Measurements from ENCODE around the gene GLE1.
"Not testable (repeated sequence)": the region's sequence is repeated elsewhere in the genome, so short reads cannot be mapped to it uniquely, and the experiment has no call there.

The GLE1 gene

DNA sequence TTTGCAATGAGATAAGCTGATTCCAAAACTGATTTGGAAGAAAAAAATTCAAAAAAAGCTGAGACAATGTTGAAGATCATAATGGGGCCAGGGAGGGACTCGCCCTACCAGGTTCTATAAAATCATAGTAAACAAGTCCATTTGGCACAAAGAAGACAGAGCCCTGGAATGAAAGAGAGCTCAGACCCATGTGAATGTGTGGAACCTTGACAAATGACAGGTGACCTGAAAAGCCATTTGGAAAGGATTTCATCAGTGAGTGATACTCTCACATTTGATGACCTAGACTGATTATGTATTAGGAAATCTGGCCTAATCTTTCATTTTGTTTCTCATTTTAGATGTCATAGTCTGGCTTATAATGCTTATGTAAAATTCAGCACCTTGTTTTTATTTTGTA is 74.7 kb downstream of the GLE1 start:
- no peak for DNase-seq (ENCODE audit: low read depth)
- H3K4me3 ChIP-seq (ENCODE audit: low read depth, low read length), result no peak overlapping the region
- no peak for TF ChIP-seq MAX (IDR thresholded peaks at IDR 0.05; ENCODE audit: low read depth, low read length)
- no peak for TF ChIP-seq POLR2A (IDR thresholded peaks at IDR 0.05; ENCODE audit: extremely low read depth, insufficient read length)
- TF ChIP-seq, protein P1, sequence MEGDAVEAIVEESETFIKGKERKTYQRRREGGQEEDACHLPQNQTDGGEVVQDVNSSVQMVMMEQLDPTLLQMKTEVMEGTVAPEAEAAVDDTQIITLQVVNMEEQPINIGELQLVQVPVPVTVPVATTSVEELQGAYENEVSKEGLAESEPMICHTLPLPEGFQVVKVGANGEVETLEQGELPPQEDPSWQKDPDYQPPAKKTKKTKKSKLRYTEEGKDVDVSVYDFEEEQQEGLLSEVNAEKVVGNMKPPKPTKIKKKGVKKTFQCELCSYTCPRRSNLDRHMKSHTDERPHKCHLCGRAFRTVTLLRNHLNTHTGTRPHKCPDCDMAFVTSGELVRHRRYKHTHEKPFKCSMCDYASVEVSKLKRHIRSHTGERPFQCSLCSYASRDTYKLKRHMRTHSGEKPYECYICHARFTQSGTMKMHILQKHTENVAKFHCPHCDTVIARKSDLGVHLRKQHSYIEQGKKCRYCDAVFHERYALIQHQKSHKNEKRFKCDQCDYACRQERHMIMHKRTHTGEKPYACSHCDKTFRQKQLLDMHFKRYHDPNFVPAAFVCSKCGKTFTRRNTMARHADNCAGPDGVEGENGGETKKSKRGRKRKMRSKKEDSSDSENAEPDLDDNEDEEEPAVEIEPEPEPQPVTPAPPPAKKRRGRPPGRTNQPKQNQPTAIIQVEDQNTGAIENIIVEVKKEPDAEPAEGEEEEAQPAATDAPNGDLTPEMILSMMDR (IDR thresholded peaks at IDR 0.05; ENCODE audit: low read depth, low read length), result no peak
- no peak for TF ChIP-seq MYC (IDR thresholded peaks at IDR 0.05; ENCODE audit: low read depth, low read length)

- DNase-seq (ENCODE audit: low read depth), result no peak
- no peak overlapping the region for H3K4me3 ChIP-seq (ENCODE audit: low read depth, low read length)
- TF ChIP-seq MAX (IDR thresholded peaks at IDR 0.05; ENCODE audit: low read depth, low read length) (no peak), POLR2A (IDR thresholded peaks at IDR 0.05; ENCODE audit: extremely low read depth, insufficient read length) (no peak), MYC (IDR thresholded peaks at IDR 0.05; ENCODE audit: low read depth, low read length) (no peak)
- TF ChIP-seq, protein P1 (IDR thresholded peaks at IDR 0.05; ENCODE audit: low read depth, low read length), result no peak
Measured at GRCh38 chr9:128580731-128581130, 76.2 kb downstream of the GLE1 start.

DNA sequence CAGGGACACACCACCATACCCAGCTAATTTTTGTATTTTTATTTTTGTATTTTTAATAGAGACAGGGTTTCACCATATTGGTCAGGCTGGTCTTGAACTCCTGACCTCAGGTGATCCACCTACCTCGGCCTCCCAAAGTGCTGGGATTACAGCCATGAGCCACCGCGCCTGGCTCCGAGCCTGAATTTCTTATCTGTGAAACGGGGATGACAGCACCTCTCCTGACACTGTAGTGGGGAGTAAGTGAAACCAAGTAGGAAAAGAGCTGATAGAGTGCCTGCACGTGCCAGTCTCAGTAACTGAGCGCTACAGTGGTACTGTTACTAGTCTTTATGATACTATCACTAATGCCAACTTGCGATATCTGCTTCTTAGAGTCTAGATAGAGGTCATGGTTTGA is 80.6 kb downstream of the GLE1 start:
- H3K4me3 ChIP-seq (ENCODE audit: low read depth, low read length); DNase-seq (ENCODE audit: low read depth): not testable (repeated sequence)

GRCh38 chr9:128586934-128587333 is 82.4 kb downstream of the GLE1 start:
- H3K4me3 ChIP-seq (ENCODE audit: low read depth, low read length), result not testable (repeated sequence)
- peak; percentile 50 for DNase-seq (ENCODE audit: low read depth)

- H3K4me3 ChIP-seq (ENCODE audit: low read depth, low read length), result no peak overlapping the region
- peak; percentile 11 for DNase-seq (ENCODE audit: low read depth)
- TF ChIP-seq, protein P1 (IDR thresholded peaks at IDR 0.05; ENCODE audit: low read depth, low read length), result no peak
- TF ChIP-seq MAX (IDR thresholded peaks at IDR 0.05; ENCODE audit: low read depth, low read length) (no peak), POLR2A (IDR thresholded peaks at IDR 0.05; ENCODE audit: extremely low read depth, insufficient read length) (no peak), MYC (IDR thresholded peaks at IDR 0.05; ENCODE audit: low read depth, low read length) (no peak)
Measured at GRCh38 chr9:128587453-128587852, 82.9 kb downstream of the GLE1 start.

DNA sequence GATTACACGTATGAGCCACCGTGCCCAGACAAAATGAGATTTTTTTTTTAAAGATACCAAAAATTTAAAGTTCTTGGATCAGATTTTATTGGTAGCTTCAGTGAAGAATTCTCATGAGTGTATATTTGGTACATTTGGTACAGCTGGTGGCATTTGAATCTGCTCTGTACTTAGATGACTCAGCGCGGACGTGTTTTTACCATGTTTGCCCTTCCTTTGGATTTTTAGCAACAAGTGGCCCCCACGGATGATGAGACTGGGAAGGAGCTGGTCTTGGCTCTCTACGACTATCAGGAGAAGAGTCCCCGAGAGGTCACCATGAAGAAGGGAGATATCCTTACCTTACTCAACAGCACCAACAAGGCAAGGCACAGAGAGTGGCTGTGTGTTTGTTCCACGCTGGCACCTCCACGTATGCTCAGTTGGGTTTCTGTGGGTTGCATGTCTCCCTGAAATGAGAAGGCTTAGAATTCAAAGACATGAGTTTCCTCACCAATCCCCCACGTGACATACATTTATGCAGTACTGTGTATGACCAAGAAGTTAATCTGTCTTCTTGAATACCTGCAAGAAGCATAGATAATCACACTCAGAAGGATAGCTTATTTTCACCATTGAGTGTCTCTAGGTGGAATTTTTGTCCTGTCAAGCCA is 84.2 kb downstream of the GLE1 start:
- no peak for DNase-seq (ENCODE audit: low read depth)

More for the DNA sequence above, 84.2 kb downstream of the GLE1 start:
- TF ChIP-seq MAX (IDR thresholded peaks at IDR 0.05; ENCODE audit: low read depth, low read length) (no peak), MYC (IDR thresholded peaks at IDR 0.05; ENCODE audit: low read depth, low read length) (no peak), POLR2A (IDR thresholded peaks at IDR 0.05; ENCODE audit: extremely low read depth, insufficient read length) (no peak)
- TF ChIP-seq, protein P1 (IDR thresholded peaks at IDR 0.05; ENCODE audit: low read depth, low read length), result no peak
- H3K4me3 ChIP-seq (ENCODE audit: low read depth, low read length), result no peak overlapping the region
